DMS 273 (cell line): ENCODE data around the gene FAM81A.
"Not testable (repeated sequence)": the region's sequence is repeated elsewhere in the genome, so short reads cannot be mapped to it uniquely, and the experiment has no call there.

ENCODE experiments used
- DNase-seq: peaks from one replicate; lab custom pipeline; 2025; ENCODE audit not compliant: unreplicated experiment; lab: John Stamatoyannopoulos, UW

FAM81A gene

DNA sequence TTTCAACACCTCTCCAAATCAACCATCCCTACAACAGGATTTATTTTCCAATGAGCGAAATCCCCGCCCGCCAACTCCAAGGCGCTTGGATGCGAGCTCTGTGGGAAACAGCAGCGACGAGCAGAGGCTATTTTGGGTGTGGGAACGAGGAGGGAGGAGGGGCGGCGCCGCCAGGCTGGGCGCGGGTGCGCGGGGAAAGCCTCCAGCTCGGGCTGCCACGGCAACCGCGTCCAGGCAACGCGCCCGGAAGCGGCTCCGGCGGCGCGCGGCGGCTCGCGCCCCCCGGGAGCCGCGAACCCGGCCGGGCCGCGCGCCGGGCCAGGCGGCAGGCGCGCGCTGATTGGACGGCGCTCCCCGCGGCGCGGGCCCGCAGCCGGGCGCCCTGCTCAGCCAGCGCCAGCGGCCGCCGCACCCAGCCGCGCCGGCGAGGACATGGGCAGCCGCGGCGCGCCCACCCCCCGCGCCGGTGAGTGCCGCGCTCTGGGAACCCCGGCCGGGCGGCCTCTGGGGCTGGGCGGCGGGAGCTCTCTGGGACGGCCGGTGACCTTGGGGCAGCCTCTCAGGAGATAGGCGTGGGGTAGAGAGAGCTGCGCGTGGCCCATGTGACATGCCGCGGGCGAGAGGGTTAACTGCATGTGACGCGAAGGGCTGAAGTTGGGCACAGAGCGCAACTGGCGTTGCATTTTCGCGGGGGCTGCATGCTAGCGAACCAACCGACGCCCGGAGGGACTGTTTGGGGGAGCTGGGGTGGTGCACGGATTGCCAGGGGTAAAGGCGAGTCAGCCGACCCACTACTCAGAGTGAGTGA lies at the start of gene FAM81A:
TSS of gene FAM81A (plus strand) at position 370 of the 808 bp plus-strand sequence. CDS start 20,441 bp downstream, outside the sequence.
- peak; percentile 90 for DNase-seq

DNA sequence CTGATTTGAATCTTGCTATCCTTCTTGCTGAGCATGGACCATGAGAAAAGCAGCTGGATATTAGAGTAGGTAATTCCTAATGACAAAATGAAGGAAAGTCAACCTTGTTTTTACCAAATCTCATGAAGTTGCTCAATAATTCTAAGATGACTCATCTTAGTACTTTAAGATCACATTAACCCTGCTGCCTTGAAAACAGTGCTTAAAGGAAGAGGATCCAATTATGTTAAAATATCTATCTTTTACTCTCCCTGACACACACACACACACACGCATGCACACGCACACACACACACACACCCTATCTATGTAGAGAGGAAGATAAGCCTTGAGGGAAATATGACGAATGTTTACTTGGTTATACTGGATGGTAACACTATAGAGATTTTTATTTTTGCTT lies 49.3 kb upstream of the FAM81A start:
- no peak for DNase-seq

DNA sequence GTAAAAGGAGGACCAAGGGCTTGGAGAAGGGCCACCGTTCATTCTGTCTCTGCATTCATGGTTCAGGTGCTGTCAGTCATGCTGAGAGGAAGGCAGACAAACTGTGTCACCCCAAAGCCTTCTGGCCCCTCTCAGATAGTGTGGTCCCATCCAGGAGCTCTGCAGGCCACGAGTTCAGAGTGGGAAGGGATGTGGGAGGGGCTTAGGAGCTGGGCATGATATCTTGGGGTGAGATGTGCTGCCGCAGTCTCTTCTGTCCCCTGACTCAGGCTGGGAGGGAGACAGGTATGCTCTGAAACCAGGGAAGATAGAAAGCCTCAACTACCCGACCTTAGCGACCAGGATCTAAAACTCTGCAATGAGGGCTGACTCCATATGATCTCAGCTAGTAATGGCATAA lies 45.7 kb upstream of the FAM81A start:
- no peak for DNase-seq

DNA sequence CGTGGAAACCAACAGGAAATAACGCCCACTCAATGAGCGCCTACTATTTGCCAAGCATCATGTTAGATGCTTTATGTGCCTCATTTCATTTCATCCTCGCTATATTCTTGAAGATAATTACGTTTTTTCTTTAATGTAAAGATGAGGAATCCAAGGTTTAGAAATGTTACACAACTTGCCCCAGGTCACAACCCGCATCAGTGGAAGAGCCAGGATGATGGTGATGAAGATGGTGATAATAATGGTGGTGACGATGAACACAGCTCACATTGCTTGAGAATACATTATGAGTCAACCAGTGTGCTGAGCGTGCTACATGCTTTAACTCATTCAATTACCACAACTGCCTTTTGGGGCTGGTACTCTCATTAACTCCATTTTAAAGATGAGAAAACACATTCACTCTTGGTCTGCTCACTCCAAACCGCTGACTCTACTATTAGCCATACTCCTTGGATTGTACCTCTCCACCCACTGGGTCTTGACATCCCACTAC lies 43.8 kb upstream of the FAM81A start:
- DNase-seq, result no peak

DNA sequence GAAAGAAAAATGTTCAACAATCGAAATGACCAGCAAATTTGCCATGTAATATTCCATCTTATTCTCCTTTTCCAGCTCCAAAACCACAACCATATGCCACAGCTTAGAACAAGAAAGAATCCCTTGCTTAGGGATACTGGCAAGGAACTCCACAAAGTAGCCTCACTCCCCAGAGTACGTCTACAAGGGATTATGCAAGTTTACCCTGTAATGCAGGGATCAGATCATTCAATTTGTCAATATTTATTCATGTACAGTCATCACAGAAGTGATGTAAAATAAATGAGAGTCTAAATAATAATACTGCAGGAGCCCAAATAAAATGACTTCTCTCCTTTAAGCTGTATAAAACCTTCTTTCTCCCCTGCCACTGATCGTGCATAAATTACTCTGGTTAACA lies 41.8 kb upstream of the FAM81A start:
- no peak for DNase-seq

DNA sequence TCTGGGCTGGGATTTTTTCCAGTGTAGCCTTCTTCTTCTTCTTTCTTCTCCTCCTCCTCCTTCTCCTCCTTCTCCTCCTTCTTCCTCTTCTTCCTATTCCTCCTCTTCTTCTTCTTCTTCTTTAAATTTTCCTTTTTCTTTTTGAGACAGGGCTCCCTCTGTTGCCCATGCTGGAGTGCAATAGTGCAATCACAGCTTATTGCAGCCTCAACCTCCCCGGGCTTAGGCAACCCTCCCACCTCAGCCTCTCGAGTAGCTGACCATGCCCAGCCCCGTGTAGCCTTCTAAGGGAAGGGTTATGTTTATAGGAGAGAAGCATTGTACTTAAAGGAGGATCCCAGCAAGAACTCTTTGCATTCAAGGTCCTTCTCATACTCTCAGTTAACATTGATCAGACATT lies 41.3 kb upstream of the FAM81A start:
- DNase-seq, result no peak

DNA sequence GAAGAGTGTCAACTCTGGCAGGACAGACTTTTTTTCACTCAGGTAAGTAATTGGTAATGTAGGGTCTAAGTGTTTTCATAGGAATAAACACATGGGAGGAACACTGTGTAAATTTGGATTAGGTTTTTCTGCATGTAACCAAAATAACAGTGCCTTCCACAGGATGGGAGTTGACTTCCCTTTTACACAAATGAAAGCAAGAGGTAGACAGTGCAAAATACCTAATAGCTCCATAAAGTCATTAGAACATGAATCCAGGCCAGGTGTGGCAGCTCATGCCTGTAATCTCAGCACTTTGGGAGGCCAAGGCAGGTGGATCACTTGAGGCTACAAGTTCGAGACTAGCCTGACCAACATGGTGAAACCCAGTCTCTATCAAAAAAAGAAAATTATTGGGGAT lies 39.8 kb upstream of the FAM81A start:
- no peak for DNase-seq

DNA sequence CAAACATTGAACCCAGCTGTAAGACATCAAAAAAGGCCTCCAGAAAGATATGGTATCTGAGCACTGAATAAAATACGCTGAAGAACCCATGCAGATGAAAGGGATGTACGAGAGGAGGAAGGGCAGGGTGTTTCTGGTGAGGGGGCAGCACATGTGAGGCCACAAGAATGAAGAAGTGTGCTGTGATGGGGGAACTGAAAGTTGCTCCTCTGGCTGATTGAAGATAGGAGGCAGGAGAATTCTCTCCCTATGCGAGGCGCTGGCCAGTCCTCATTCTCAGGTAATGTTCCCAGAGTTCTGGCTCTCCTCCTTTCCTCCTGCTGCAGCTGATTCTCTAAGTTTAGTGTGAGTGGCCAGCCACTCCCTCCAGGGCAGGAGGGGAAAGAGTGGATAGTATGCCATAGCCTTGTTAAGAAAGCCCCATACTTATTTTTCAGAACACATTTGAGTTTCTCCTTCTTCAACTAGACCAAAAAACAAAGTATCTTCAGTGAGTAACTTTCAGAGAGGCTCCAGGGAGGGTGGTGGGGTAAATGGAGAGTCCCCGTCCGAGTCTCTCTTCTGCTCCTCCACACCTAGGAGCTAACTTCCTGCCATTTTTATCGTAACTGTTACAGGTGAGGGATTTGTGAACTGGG lies 38.4 kb upstream of the FAM81A start:
- no peak for DNase-seq

DNA sequence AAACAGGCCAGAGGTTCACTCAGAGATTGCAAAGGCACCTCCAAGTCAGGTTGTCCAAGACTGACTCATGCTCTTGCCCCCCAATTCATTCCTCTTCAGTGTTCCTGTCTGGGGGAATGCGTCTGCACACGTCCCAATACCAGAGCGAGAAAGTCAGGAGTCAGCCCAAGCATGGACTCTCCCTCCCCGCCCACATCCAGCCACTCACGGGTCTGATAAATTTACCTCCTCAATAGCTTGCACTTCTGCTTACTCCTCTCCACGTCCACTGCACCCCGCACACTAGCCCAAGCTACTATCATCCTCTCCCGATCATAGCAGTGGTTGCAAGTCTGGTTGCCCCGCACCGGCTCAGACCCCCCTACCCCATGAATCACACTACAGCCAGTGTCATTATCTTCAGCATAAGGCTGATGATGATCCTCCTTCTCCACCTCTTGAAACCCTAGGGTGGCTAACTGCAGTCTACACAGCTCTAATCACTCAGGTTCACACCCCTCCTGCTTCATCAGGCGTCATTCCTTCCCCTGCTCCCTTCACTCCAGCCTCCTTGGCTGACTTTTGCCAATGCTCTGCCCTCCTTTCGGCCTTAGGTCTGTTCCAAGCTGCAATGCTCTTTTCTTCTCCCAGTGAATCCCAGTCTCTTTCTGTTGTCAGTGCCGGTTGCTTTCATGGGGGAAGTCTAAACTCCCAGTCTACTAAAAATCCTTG lies 37.7 kb upstream of the FAM81A start:
- DNase-seq, result no peak

DNA sequence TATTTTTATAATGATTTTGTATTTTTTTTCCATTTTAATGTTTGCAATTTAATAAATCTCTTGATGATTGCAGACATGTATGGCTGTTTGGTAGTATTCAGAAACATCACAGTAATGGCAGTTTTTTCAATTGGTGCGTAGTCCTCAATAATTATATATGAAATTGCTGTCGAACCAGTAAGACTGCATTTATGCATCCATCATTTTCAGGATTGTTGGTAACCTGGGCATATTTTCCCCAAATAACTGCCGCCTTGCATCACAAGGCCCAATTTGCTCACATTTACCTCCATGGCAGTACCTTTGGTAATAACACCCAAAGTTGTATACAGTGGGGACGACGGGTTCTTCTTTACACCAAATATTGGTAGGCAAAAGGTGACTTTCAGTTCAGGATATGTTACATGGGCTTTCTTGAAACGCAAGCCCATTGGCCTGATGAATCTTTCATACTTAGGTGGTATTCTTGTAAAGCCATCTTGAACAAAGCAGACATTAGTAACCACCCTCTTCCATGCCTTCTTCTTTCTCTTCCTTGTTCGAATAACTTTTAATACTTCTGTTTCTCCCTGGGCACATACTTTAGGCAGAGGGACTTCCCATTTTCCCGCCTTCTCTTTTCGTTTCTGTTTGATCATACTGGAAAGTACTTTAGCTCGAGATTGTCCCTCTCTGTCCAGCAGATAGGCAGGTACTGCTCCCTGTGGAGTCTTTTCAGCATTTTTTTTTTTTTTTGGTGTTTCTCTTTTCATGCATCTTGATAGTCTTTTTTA lies 36.7 kb upstream of the FAM81A start:
- not testable (repeated sequence) for DNase-seq

DNA sequence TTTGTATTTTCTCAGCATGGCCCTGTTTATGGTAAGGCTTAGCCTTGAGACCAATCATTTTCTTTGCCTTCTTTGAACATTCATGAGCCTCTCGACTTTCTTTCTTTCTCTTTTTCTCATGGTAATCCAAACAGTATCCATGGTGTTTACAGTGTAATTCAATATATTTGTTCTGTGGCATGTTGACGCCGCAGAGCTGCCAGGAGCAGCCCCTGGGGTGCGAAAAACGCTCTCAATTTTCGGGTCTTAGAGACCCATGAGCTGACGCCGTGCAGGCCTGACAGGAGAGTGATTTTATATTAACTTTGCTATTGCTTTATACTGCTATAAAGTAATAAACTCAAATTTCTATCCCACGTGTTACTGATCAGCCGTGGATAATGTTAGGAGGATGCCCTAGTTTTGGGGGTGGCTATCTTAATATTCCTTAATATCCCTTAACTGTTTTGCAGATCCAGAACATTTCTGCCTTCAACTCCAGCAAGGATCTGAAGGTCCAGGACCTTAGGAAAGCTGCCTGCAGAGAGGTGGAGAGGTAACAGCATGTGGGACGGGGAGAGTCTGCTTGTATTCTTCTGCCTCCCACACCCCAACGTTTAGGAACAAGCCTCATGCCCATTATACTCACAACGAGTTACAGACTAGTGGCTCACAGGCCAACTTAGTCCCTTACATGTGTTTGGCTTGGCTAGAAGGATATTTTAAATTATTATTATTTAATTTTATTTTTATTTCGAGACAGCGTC lies 36.0 kb upstream of the FAM81A start:
- DNase-seq, result no peak

DNA sequence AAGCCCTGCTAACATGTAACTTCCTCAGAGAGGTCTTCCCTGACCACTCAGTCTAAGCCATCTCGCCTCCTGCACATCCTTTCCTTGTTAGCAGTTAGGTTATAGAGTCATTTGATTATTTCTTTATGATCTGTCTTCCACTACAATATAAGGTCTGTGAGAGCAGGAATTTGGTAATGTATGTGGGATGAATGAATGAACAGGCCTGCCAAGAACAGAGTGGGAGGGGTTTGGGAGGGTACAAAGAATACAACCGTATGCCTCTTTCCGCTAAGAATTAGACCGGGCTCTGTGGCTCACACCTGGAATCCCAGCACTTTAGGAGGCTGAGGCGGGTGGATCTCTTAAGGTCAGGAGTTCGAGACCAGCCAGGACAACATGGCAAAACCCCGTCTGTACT lies 32.9 kb upstream of the FAM81A start:
- no peak for DNase-seq

DNA sequence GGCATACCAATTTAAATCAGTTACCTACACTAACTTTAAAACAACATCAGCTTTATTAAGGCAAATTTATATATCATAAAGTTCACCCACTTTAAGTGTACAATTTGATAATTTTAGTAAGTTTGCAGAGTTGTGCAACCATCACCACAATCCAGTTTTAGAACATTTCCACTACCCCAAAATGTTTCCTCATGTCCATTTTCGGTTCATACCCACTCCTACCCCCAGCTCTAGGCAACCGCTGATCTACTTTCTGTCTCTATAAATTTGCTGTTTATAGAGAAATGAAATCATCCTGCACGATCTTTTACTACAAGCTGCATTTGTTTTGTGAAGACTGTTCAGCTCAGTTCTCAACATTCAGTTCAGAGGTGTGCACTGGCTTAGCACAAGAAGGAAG lies 31.5 kb upstream of the FAM81A start:
- DNase-seq, result no peak

DNA sequence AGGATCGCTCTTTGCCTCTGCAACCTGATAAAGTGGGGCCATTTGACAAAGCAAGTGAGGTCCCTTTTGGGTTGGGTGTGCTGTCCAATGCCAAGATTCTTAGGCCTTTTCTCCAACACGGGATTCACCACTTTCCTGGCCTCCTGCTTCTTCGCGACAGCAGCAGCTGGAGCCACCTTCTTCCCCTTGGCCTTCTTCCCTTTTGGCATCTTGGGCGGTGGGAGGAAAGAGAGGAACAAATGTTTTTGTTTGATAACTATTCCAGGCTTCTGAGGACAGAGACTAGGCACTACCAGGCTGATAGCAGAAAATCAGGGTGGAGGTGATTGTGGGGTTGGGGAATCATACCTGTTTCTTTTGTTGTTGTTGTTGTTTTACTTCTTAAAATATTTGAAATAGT lies 30.0 kb upstream of the FAM81A start:
- no peak for DNase-seq

DNA sequence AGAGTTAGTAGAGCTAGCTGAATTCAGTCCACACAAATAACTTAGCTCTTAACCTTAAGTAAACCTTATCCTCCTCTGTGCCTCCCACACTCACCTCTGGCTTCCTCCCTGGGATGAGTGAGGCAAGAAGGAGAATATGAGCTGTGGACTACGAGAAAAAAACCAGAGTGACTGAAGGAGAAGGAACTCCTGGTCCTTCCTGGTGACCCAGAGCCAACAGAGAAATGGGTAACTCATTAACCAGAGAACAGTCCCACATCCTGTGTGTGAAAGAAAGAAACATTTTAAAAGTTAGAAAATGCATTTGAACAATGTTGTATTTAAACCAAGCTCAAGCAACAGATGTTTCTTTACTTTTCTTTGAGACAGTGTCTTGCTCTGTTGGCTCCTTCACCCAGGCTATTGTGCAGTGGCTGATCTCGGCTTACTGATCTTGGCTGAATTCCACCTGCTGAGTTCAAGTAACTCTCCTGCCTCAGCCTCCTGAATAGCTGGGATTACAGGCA lies 27.5 kb upstream of the FAM81A start:
- DNase-seq, result no peak

DNA sequence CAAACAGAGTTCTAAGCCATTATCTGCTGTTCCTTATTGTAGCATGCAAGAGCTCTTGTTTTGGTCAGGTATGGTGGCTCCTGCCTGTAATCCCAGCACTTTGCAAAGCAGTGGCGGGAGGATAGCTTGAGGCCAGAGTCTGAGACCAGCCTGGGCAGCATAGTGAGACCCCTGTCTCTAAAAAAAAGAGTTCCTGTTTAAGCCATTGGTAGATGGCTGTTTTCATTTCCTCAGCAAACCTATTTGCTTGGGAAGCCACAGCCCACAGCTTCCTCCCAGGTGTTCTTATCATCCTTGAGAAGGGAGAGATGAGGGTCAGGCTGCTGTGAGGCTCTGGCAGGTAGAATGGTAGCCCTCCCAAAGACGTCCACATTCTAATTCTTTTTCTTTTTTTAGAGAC lies 24.4 kb upstream of the FAM81A start:
- no peak for DNase-seq

DNA sequence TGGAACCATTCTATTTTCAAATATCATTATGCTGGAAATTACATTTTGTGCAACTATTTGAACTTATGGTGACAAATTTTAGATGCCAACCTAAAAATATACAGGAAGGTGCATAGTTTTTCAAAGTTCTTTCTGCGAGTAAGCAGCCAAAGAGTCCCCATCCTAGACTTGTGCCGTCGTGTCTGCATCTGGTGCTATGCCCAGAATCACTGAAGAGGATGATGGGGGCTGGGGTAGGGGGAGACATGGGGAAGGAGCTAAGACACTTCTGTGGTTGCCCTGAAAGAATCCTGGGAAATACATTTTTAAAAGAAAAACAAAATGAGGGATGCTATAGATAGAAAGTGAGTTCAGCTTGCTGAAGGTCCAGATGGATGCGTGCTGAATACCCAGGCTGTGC lies 21.2 kb upstream of the FAM81A start:
- DNase-seq, result no peak

DNA sequence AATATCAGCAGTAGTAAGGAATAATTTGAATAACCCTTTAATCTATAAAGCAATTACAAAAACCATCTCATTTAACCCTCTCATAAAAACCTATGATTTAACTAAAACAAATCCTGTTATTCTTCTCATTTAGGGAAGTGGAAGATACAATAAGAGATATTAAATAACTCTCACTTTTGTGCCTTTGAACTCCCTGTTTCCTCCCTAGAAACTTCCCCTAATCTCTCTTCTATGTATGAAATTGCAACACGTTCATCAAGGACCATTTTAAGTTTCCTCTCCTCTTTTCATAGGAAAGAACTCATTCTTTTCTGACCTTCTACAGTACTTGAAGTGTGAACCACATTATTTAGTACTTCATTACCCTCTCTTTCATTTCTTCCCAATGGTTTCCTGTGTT lies 18.8 kb upstream of the FAM81A start:
- DNase-seq, result no peak

DNA sequence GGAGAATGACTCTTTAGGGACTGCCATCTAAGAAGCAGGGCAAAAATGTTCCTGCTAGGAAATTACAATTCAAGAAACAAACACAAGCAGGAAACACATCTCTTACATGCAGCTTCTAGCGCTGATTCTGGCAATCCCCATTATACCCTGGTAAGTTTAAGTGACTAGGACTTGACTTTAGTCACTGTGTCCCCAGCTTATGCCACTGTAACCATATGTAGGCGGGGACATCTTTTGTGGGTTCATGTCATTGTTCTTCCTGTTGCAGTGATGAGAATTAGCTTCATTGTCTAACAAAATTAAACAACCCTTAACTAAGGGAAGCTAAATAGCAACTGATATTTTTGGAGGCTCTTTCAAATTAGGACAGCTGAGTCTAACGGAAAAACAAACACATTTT lies 17.9 kb upstream of the FAM81A start:
- DNase-seq, result no peak

DNA sequence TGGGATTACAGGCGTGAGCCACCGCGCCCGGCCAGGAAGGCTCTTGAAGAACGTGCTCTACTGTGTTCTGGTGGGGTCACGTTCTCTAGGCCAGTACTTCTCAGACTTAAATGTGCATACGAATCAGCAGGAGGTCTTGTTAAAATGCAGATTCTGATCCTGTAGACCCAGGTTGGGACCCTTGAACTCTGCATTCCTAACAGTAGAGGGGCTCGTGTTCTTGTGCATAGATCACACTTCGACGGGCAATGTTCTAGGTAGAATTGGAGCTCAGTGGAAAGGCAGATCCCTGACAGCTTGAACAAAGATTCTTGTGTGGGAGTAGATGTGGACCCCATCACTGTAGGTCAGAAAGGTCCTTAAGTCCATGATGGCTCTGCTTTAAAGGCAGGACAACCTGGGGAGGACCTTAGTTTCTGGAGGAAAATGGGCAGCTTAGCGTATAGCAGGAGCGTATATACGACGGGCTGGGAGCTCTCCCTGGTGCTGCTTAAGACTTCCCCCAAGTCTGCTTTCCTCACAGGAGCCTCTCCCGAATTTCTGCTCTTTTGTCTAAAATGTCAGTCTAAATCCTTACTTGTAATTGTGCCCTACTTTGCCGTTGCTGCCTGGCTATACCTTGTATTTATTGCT lies 16.9 kb upstream of the FAM81A start:
- no peak for DNase-seq
